ENCODE results near the gene ALDH18A1.

- TF ChIP-seq EZH2 (IDR thresholded peaks at IDR 0.05) (no peak), EGR1 (IDR thresholded peaks at IDR 0.05; ENCODE audit: low read depth) (no peak), REST (IDR thresholded peaks at IDR 0.05; ENCODE audit: low read depth) (no peak), MAX (IDR thresholded peaks at IDR 0.05) (no peak; the same call in 1 of the 2 replicates), ZFX (IDR thresholded peaks at IDR 0.05) (no peak)
Observed at GRCh38 chr10:95675403-95676116, 19.0 kb upstream of the ALDH18A1 start.
